HepG2 (cell line): ENCODE results near the gene ZNF302. TPM values are rescaled to one million over a fixed set of nuclear protein-coding genes. Genes with fewer than 3 reads are reported as not detected.

Experiments used
- ATAC-seq: fragments of 200-7000 bp; cut with Tn5 transposase; 3 replicates; pipeline ENCODE4 v1.9.1; 2020; ENCODE audit warnings: mild to moderate bottlenecking, moderate library complexity
- BruUV-seq: library from RNA; stranded (reverse); fragments of 400-500 nt; replicated peaks from 2 replicates; lab custom pipeline; 2021; lab: Mats Ljungman, UMichigan
- CTCF ChIA-PET: fragments of 300-600 bp; formaldehyde crosslinking; extraction: SDS; loops from one replicate; lab custom pipeline; 2021; ENCODE audit warnings: low total read pairs, inconsistent platforms, low intra/inter-chr PET ratio; lab: Yijun Ruan, JAX
- POLR2A ChIA-PET: fragments of 350-600 bp; sonication (Branson Sonifier 250); formaldehyde crosslinking; loops from one replicate; lab custom pipeline; 2020; ENCODE audit warnings: antibody characterized with exemption, inconsistent platforms; lab: Yijun Ruan, JAX
- DNase-seq: peaks from one replicate; pipeline ENCODE4 v3.0.0-alpha.2; 2015; ENCODE audit warnings: low spot score
- FAIRE-seq: peaks from 3 replicates; lab custom pipeline; 2011; peaks lifted over from hg19 to GRCh38; lab: Jason Lieb, UNC
- H2AFZ ChIP-seq: one replicate; pipeline ENCODE4 v1.6.1; 2011; ENCODE audit warnings: low read length, inconsistent platforms
- H3K27ac ChIP-seq: fragments of 300-600 bp; 3 replicates; pipeline ENCODE4 v1.8.0; 2011; ENCODE audit warnings: mixed run types, mild to moderate bottlenecking, mixed read lengths, low read length, inconsistent platforms; ENCODE audit not compliant: insufficient read depth; ENCODE audit errors: extremely low read length
- H3K27me3 ChIP-seq, 2 experiments: fragments of 200-600 bp in 1 of 2; 2 replicates in 1 of 2; 3 replicates in 1 of 2; pipeline versions ENCODE4 v1.6.0 to v1.8.0; 2011; ENCODE audit warnings: low read length in 2 of 2, mild to moderate bottlenecking in 2 of 2, moderate library complexity in 2 of 2, inconsistent platforms in 1 of 2; ENCODE audit not compliant: insufficient read depth in 2 of 2, control insufficient read depth in 1 of 2
- H3K36me3 ChIP-seq, 2 experiments: fragments of 200-600 bp in 1 of 2; replicated peaks in 1 of 2; 2 replicates in 1 of 2; 3 replicates in 1 of 2; pipeline versions ENCODE4 v1.5.1 to v1.8.0; 2011; ENCODE audit warnings: low read length in 2 of 2, inconsistent platforms in 1 of 2; ENCODE audit not compliant: insufficient read depth in 2 of 2, control insufficient read depth in 1 of 2
- H3K4me1 ChIP-seq: 2 replicates; pipeline ENCODE4 v1.5.1; 2012; ENCODE audit warnings: low read length, inconsistent platforms; ENCODE audit not compliant: insufficient read depth
- H3K4me2 ChIP-seq: 2 replicates; pipeline ENCODE4 v1.6.0; 2011; ENCODE audit warnings: low read depth, low read length, inconsistent platforms
- H3K4me3 ChIP-seq, 3 experiments: fragments of 200-600 bp in 1 of 3; sonication (generic), shearing (Covaris generic) in 1 of 3; replicated peaks in 1 of 3; 2 replicates each; pipeline ENCODE4 v1.5.1; 2011 to 2016; ENCODE audit warnings: low read length in 3 of 3, inconsistent platforms in 2 of 3, low read depth in 2 of 3, mild to moderate bottlenecking in 2 of 3, control low read depth in 1 of 3, mixed read lengths in 1 of 3; ENCODE audit not compliant: insufficient read depth in 1 of 3
- H3K79me2 ChIP-seq: one replicate; pipeline ENCODE4 v1.6.1; 2011; ENCODE audit warnings: low read length, inconsistent platforms; ENCODE audit not compliant: insufficient read depth
- H3K9ac ChIP-seq: 2 replicates; pipeline ENCODE4 v1.6.0; 2011; ENCODE audit warnings: mild to moderate bottlenecking, low read depth, low read length, inconsistent platforms; ENCODE audit not compliant: insufficient read depth
- H3K9me3 ChIP-seq: 2 replicates; pipeline ENCODE4 v1.5.1; 2012; ENCODE audit warnings: mild to moderate bottlenecking, low read length
- H4K20me1 ChIP-seq: 2 replicates; pipeline ENCODE4 v1.6.0; 2011; ENCODE audit warnings: inconsistent platforms, mild to moderate bottlenecking, low read length, moderate library complexity; ENCODE audit not compliant: insufficient read depth
- CREB1 ChIP-seq, 2 experiments: fragments of 450-650 bp in 1 of 2; IDR thresholded peaks; 2 replicates each; pipeline ENCODE4 v1.6.1; 2016 to 2017; ENCODE audit warnings: control low read depth in 1 of 2, mild to moderate bottlenecking in 1 of 2, missing compliant biosample characterization in 1 of 2, missing genetic modification characterization in 1 of 2
- FOSL1 ChIP-seq: sonication (generic); formaldehyde crosslinking; IDR thresholded peaks from 2 replicates; pipeline ENCODE4 v1.9.0; 2021; ENCODE audit warnings: missing genetic modification reagents, borderline replicate concordance
- SIX1 ChIP-seq: sonication (generic); formaldehyde crosslinking; IDR thresholded peaks from 2 replicates; pipeline ENCODE4 v1.4.0; 2020; ENCODE audit warnings: missing genetic modification reagents, borderline replicate concordance
- ZNF556 ChIP-seq: sonication (generic); formaldehyde crosslinking; IDR thresholded peaks from 2 replicates; pipeline ENCODE4 v1.4.0; 2020; ENCODE audit warnings: mild to moderate bottlenecking, missing genetic modification reagents, borderline replicate concordance
- ZNF562 ChIP-seq: sonication (generic); formaldehyde crosslinking; IDR thresholded peaks from 2 replicates; pipeline ENCODE4 v1.8.0; 2022; ENCODE audit warnings: missing genetic modification reagents, borderline replicate concordance
- ZNF569 ChIP-seq: sonication (generic); formaldehyde crosslinking; IDR thresholded peaks from 2 replicates; pipeline ENCODE4 v1.5.0; 2020; ENCODE audit warnings: mild to moderate bottlenecking, missing genetic modification reagents, moderate library complexity, borderline replicate concordance
- ZNF766 ChIP-seq: sonication (generic); formaldehyde crosslinking; IDR thresholded peaks from 2 replicates; pipeline ENCODE4 v1.5.0; 2020; ENCODE audit warnings: missing genetic modification reagents, borderline replicate concordance
- ZNF768 ChIP-seq: sonication (generic); formaldehyde crosslinking; IDR thresholded peaks from 2 replicates; pipeline ENCODE4 v1.4.0; 2020; ENCODE audit warnings: missing genetic modification reagents
- WGBS: methylation state at CpG from one replicate; pipeline ENCODE4 v1.1.6; 2017; ENCODE audit warnings: low lambda C conversion rate; 5-methylcytosine and 5-hydroxymethylcytosine counted together
- in situ Hi-C: cut with HindIII; loops from 2 replicates; pipeline ENCODE4 v1.10.0; 2017; ENCODE audit warnings: low pct_unique_long_range_greater_than_20kb; ENCODE audit not compliant: extremely low pct_ligation_motif_present
- intact Hi-C: fragments of 100-400 bp; cut with micrococcal nuclease; formaldehyde crosslinking; loops from one replicate; pipeline ENCODE4 v1.10.0; 2022; ENCODE audit not compliant: unreplicated experiment
- polyA plus RNA-seq, 8 experiments: library from polyadenylated mRNA; depleted of rRNA in 3 of 8; stranded (reverse) in 7 of 8; unstranded in 1 of 8; fragments of >200 nt; fragmentation: Illumina TruSeq in 4 of 8; extraction: Trizol in 4 of 8; gene quantifications; 2 replicates each; pipeline versions ENCODE4 v1.2.1 to v1.2.3, GENCODE V29; 2011 to 2016; ENCODE audit warnings: low read depth in 4 of 8, missing spikeins in 1 of 8, mixed read lengths in 1 of 8; ENCODE audit not compliant: insufficient read depth in 1 of 8
- total RNA-seq, 5 experiments: library from RNA; depleted of rRNA; stranded (reverse); fragments of >200 nt; fragmentation: Illumina TruSeq; extraction: Trizol; gene quantifications; 2 replicates each; pipeline ENCODE4 v1.2.3, GENCODE V29; 2016; ENCODE audit warnings: low read depth in 1 of 5
- TF ChIP-seq, protein P1 (sequence below): sonication (generic); formaldehyde crosslinking; IDR thresholded peaks from 2 replicates; pipeline ENCODE4 v1.9.0; 2022; ENCODE audit warnings: low read depth, missing genetic modification reagents
- TF ChIP-seq, protein P2 (sequence below): sonication (generic); formaldehyde crosslinking; IDR thresholded peaks from 2 replicates; pipeline ENCODE4 v1.4.0; 2020; ENCODE audit warnings: mild to moderate bottlenecking, missing genetic modification reagents
- TF ChIP-seq, protein P3 (sequence below), 2 experiments: sonication (generic) in 1 of 2; formaldehyde crosslinking in 1 of 2; IDR thresholded peaks; 2 replicates each; pipeline versions ENCODE4 v1.4.0 to v1.6.1; 2016 to 2020; ENCODE audit warnings: borderline replicate concordance in 1 of 2, low read depth in 1 of 2, mild to moderate bottlenecking in 1 of 2, missing genetic modification reagents in 1 of 2

Gene ZNF302
- total and polyA plus RNA-seq, 2 of the 13 experiments (the other 11 are each of a cell fraction or from before 2014, with no cell fraction given) = not detected

DNA sequence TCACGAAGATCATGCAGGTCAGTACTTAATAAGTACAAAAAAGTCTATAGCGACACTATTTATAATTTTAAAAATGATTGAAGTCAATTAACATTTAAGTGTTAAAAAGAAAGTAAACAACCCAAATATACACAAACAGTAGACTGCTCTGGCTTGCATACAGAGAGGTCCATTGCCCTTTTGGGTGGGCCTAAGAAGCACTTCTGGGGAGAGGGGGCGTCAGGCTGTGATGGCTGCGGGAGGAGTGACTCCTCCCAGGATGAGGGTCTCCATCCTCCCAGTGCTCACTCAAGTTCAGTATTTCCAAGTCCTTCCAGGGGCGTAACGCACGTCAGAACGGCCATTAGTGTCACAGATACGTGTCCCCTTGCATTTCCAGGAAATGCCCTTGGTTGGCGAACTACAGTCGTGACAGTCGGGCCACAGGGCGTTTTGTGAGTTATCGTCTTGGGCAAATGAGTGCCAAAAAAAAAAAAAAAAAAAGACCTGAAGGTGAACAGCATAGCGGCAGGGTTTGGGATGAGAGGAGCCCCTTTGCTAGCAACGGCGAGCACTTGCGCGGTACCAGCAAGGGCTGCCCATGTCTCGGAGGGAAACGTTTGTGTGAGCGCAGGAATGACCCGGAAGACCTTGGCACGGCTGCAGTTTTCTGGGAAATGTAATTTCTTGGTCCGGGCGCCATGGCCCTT lies 637 bp upstream of the ZNF302 start, which contains the start of gene SCGB2B2 (continued):
- TF ChIP-seq, protein P1, sequence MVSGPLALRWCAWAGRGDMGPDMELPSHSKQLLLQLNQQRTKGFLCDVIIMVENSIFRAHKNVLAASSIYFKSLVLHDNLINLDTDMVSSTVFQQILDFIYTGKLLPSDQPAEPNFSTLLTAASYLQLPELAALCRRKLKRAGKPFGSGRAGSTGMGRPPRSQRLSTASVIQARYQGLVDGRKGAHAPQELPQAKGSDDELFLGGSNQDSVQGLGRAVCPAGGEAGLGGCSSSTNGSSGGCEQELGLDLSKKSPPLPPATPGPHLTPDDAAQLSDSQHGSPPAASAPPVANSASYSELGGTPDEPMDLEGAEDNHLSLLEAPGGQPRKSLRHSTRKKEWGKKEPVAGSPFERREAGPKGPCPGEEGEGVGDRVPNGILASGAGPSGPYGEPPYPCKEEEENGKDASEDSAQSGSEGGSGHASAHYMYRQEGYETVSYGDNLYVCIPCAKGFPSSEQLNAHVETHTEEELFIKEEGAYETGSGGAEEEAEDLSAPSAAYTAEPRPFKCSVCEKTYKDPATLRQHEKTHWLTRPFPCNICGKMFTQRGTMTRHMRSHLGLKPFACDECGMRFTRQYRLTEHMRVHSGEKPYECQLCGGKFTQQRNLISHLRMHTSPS (CRISPR knock-in tag) = no peak
- TF ChIP-seq ZNF562 (CRISPR knock-in tag) (no peak), FOSL1 (CRISPR knock-in tag) (no peak), ZNF768 (CRISPR knock-in tag) (no peak)
- TF ChIP-seq, all 625 proteins: peak for 0

DNA sequence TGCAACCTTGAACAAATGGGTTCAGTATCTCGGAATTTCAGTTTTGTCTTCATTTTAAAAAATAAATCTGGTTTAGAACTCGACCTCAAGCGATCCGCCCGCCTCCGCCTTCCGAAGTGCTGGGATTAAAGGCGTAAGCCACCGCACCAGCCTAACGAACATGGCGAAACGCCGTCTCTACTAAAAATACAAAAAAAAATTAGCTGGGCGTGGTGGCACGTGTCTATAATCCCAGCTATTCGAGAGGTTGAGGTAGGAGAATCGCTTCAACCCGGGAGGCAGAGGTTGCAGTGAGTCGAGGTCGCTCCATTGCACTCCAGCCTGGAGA lies 571 bp downstream of the ZNF302 start:
- intact Hi-C loops = no loop called here
- no peak for TF ChIP-seq ZNF556 (CRISPR knock-in tag)
- TF ChIP-seq, protein P2, sequence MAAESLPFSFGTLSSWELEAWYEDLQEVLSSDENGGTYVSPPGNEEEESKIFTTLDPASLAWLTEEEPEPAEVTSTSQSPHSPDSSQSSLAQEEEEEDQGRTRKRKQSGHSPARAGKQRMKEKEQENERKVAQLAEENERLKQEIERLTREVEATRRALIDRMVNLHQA (CRISPR knock-in tag) = no peak
- no peak for TF ChIP-seq ZNF766
- no peak for TF ChIP-seq ZNF569 (CRISPR knock-in tag)
- TF ChIP-seq SIX1 (CRISPR knock-in tag) = no peak
- TF ChIP-seq, protein P1 (CRISPR knock-in tag) = no peak
- TF ChIP-seq CREB1 (IDR thresholded peaks at IDR 0.05) = no peak
- TF ChIP-seq CREB1 (CRISPR knock-in tag; IDR thresholded peaks at IDR 0.05) = no peak
- TF ChIP-seq, protein P3, sequence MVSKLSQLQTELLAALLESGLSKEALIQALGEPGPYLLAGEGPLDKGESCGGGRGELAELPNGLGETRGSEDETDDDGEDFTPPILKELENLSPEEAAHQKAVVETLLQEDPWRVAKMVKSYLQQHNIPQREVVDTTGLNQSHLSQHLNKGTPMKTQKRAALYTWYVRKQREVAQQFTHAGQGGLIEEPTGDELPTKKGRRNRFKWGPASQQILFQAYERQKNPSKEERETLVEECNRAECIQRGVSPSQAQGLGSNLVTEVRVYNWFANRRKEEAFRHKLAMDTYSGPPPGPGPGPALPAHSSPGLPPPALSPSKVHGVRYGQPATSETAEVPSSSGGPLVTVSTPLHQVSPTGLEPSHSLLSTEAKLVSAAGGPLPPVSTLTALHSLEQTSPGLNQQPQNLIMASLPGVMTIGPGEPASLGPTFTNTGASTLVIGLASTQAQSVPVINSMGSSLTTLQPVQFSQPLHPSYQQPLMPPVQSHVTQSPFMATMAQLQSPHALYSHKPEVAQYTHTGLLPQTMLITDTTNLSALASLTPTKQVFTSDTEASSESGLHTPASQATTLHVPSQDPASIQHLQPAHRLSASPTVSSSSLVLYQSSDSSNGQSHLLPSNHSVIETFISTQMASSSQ (IDR thresholded peaks at IDR 0.05; ENCODE audit: low read depth) = no peak
- TF ChIP-seq, protein P3 (CRISPR knock-in tag; IDR thresholded peaks at IDR 0.05; ENCODE audit: borderline replicate concordance) = no peak
- Histone ChIP-seq H3K27me3 (no peaks in the 10 kb centered on the region), H3K27ac (no peak overlapping the region), H2AFZ (no peak overlapping the region), H3K79me2 (no peaks in the 10 kb centered on the region), H3K4me1 (peaks cover 20% of the 10 kb centered on the region), H3K9ac (no peak overlapping the region), H3K4me3 (no peak overlapping the region), H4K20me1 (no peaks in the 10 kb centered on the region), H3K36me3 (no peaks in the 10 kb centered on the region), H3K4me2 (no peak overlapping the region), H3K9me3 (0 out of 2 replicates have a peak, but pooled peaks cover 12% of the 10 kb centered on the region)
- ATAC-seq = no peak
- no peak for FAIRE-seq
- ChIA-PET POLR2A (no interaction called here), CTCF (no interaction called here)
- DNase-seq = no peak
- in situ Hi-C loops = no loop called here
- 87% methylated on average over 20 of the region's 20 CpGs for WGBS
- no TSS peak for BruUV-seq
